NB4 (cell line): ENCODE results near the gene KCNQ2.

Source experiments
- DNase-seq: peaks from one replicate; pipeline ENCODE4 v3.0.0; 2010; ENCODE audit warnings: low read depth
- H3K4me3 ChIP-seq: one replicate; pipeline ENCODE4 v1.5.1; 2011; ENCODE audit warnings: mild to moderate bottlenecking, low read depth, low read length, moderate library complexity
- CTCF ChIP-seq: IDR thresholded peaks from one replicate; pipeline ENCODE4 v1.5.1; 2012; ENCODE audit warnings: low read depth, low read length
- MAX ChIP-seq: IDR thresholded peaks from 2 replicates; pipeline ENCODE4 v1.6.1; 2011; ENCODE audit warnings: low read depth, low read length
- MYC ChIP-seq: IDR thresholded peaks from 2 replicates; pipeline ENCODE4 v1.6.1; 2011; ENCODE audit warnings: low read depth, low read length
- POLR2A ChIP-seq: IDR thresholded peaks from 2 replicates; pipeline ENCODE4 v1.6.1; 2011; ENCODE audit warnings: mild to moderate bottlenecking; ENCODE audit not compliant: insufficient read length; ENCODE audit errors: extremely low read depth

KCNQ2 gene

GRCh38 chr20:63424613-63425012 is 47.8 kb downstream of the KCNQ2 start:
- no peak overlapping the region for H3K4me3 ChIP-seq
- DNase-seq = no peak
- TF ChIP-seq MYC (no peak), POLR2A (no peak), CTCF (no peak), MAX (no peak)

- no peak overlapping the region for H3K4me3 ChIP-seq
- TF ChIP-seq MAX = no peak
- no peak for TF ChIP-seq MYC
- TF ChIP-seq CTCF = no peak
- no peak for TF ChIP-seq POLR2A
- DNase-seq = no peak
Observed at GRCh38 chr20:63423751-63424150, 48.7 kb downstream of the KCNQ2 start.

DNA sequence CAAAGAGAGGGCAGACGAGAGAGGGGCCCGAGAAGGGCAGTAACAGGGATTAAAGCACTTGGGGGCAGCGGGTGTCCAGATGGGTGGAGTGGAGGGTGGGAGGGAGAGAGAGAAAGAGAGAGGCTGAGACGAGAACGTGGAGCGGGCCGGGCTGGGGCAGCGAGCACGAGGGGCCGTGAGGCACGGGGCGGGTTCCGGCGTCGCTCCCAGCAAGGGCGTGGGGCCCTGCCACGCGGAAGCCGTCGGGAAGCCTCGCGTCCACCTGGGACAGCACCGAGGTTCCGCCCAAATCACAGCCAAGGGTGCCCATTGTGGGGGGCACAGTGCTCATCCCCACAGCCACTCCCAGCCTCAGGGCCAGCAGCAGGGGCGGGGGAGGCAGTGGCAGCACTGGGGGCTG is 49.8 kb downstream of the KCNQ2 start:
- DNase-seq = no peak
- no peak for TF ChIP-seq CTCF
- TF ChIP-seq MAX = no peak
- no peak for TF ChIP-seq MYC
- TF ChIP-seq POLR2A = no peak
- no peak overlapping the region for H3K4me3 ChIP-seq

DNA sequence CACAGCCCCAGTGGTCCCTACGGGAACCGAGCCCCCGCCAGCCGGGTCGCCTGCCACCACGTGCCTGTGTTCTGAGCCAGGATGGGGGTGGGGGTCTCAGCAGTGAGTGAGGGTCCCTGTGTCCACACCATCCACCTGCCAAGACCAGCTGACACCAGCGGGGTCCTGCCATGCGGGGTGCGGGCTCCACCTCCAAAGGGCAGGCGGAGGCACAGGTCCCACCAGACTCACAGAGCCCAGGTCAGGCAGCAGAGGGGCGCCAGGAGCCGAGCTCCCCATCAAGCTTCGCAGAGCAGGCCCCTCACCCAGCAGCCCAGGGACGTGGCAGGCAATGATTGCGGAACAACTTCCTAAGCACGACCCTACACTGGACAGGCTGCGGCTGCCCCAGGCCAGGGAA is 50.5 kb downstream of the KCNQ2 start:
- DNase-seq = no peak
- TF ChIP-seq MAX = no peak
- no peak for TF ChIP-seq CTCF
- TF ChIP-seq MYC = no peak
- TF ChIP-seq POLR2A = no peak
- no peak overlapping the region for H3K4me3 ChIP-seq

DNA sequence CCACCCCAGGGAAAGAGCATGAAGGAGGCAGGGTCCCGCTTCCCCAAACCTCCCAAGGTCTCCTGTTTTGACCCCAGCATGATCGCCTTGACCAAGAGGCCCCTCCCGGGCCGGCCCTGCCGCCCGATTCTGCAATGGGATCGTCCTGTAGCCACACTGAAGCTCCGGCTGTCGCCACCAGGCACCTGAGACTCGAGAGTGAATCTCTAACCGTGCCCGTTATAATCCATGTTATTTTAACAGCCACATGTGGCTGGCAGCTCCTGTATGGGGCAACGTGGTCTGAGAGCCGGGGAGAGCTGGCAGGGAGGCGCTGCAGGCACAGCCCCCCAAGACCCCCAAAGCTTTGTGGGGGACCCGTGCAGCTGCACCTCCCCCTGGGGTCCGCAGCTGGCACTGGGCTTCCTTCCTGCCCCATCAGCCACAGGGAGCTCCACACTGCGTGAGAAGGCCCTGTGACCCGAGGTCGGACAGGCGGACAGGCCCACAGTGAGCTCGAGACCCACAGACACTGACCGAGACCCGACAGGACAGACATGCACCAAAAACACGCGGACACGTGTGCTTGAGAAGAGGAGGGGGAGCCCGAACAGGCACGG is 51.3 kb downstream of the KCNQ2 start:
- H3K4me3 ChIP-seq = no peak overlapping the region
- TF ChIP-seq POLR2A (no peak), MYC (no peak), CTCF (no peak), MAX (no peak)
- DNase-seq = no peak
